NCI-H69 (cell line): ENCODE results near the gene CACNA1C.
A peak's percentile ranks its signal among the peaks of the same experiment; 100 is the strongest.

ENCODE experiments used
- DNase-seq: peaks from one replicate; lab custom pipeline; 2025; lab: John Stamatoyannopoulos, UW

The CACNA1C gene

GRCh38 chr12:2364631-2365051 lies 311.9 kb downstream of the CACNA1C start:
- DNase-seq = no peak

- DNase-seq = no peak
Observed at GRCh38 chr12:2366711-2367110, 313.9 kb downstream of the CACNA1C start.

- DNase-seq = peak; percentile 43
Observed at GRCh38 chr12:2372178-2372577, 319.4 kb downstream of the CACNA1C start.

- no peak for DNase-seq
Observed at GRCh38 chr12:2372735-2373134, 319.9 kb downstream of the CACNA1C start.

GRCh38 chr12:2373307-2373706 lies 320.5 kb downstream of the CACNA1C start:
- no peak for DNase-seq

GRCh38 chr12:2374092-2374906 lies 321.5 kb downstream of the CACNA1C start:
- DNase-seq = peak; percentile 36

GRCh38 chr12:2375871-2376270 lies 323.1 kb downstream of the CACNA1C start:
- DNase-seq = no peak

GRCh38 chr12:2376908-2377657 lies 324.3 kb downstream of the CACNA1C start:
- DNase-seq = peak; percentile 98

- no peak for DNase-seq
Observed at GRCh38 chr12:2378835-2379330, 326.1 kb downstream of the CACNA1C start.

- no peak for DNase-seq
Observed at GRCh38 chr12:2380946-2381345, 328.2 kb downstream of the CACNA1C start.

GRCh38 chr12:2382370-2383155 lies 329.8 kb downstream of the CACNA1C start:
- DNase-seq = peak; percentile 53

- no peak for DNase-seq
Observed at GRCh38 chr12:2383325-2384028, 330.7 kb downstream of the CACNA1C start.

- no peak for DNase-seq
Observed at GRCh38 chr12:2384029-2384386, 331.2 kb downstream of the CACNA1C start.

- DNase-seq = no peak
Observed at GRCh38 chr12:2384533-2385351, 332.0 kb downstream of the CACNA1C start.

GRCh38 chr12:2385529-2385928 lies 332.7 kb downstream of the CACNA1C start:
- DNase-seq = no peak

- peak; percentile 94 for DNase-seq
Observed at GRCh38 chr12:2386566-2386965, 333.8 kb downstream of the CACNA1C start.

GRCh38 chr12:2387103-2387834 lies 334.5 kb downstream of the CACNA1C start:
- no peak for DNase-seq

GRCh38 chr12:2389079-2389790 lies 336.4 kb downstream of the CACNA1C start:
- no peak for DNase-seq

- DNase-seq = no peak
Observed at GRCh38 chr12:2390133-2390532, 337.3 kb downstream of the CACNA1C start.
